ENCODE measurements around the gene ZBTB7A. TPM values are rescaled to one million over a fixed set of nuclear protein-coding genes. Genes with fewer than 3 reads are reported as not detected.

Gene ZBTB7A
- total RNA-seq, 1 donor from 2014 or later, result 30.6 TPM

- TF ChIP-seq CTCF (IDR thresholded peaks at IDR 0.05; ENCODE audit: borderline replicate concordance), result no peak
- intact Hi-C loops (cut with micrococcal nuclease), result no loop called here
- Histone ChIP-seq H3K4me1 (peaks cover 61% of the 10 kb centered on the region), H3K27me3 (ENCODE audit: low read depth) (no peaks in the 10 kb centered on the region), H3K36me3 (peaks cover 30% of the 10 kb centered on the region), H3K9me3 (replicated peaks) (peaks cover under 1% of the 10 kb centered on the region), H3K4me3 (peak overlapping the region; percentile 60), H3K27ac (replicated peaks) (peak overlapping the region; percentile 90)
- no peak for DNase-seq
These were observed 50.2 kb downstream of the ZBTB7A start for GRCh38 chr19:4016486-4016885.

GRCh38 chr19:4015705-4016402 lies 50.8 kb downstream of the ZBTB7A start:
- Histone ChIP-seq H3K4me3 (peak overlapping the region; percentile 60), H3K9me3 (replicated peaks) (no peaks in the 10 kb centered on the region), H3K36me3 (peaks cover 30% of the 10 kb centered on the region), H3K27me3 (ENCODE audit: low read depth) (no peaks in the 10 kb centered on the region), H3K27ac (replicated peaks) (peak overlapping the region; percentile 90), H3K4me1 (peaks cover 67% of the 10 kb centered on the region)
- TF ChIP-seq CTCF (IDR thresholded peaks at IDR 0.05; ENCODE audit: borderline replicate concordance), result no peak
- intact Hi-C loops (cut with micrococcal nuclease), result no loop called here
- DNase-seq, result peak; percentile 43

GRCh38 chr19:4014541-4015491 lies 51.9 kb downstream of the ZBTB7A start:
- DNase-seq, result peak; percentile 64
- intact Hi-C loops (cut with micrococcal nuclease), result no loop called here
- H3K9me3 ChIP-seq (replicated peaks), result no peaks in the 10 kb centered on the region
- TF ChIP-seq CTCF (IDR thresholded peaks at IDR 0.05; ENCODE audit: borderline replicate concordance), result no peak
- peak overlapping the region; percentile 60 for H3K4me3 ChIP-seq
- H3K4me1 ChIP-seq, result peaks cover 78% of the 10 kb centered on the region
- peak overlapping the region; percentile 90 for H3K27ac ChIP-seq (replicated peaks)
- H3K27me3 ChIP-seq (ENCODE audit: low read depth), result no peaks in the 10 kb centered on the region
- peaks cover 23% of the 10 kb centered on the region for H3K36me3 ChIP-seq

DNA sequence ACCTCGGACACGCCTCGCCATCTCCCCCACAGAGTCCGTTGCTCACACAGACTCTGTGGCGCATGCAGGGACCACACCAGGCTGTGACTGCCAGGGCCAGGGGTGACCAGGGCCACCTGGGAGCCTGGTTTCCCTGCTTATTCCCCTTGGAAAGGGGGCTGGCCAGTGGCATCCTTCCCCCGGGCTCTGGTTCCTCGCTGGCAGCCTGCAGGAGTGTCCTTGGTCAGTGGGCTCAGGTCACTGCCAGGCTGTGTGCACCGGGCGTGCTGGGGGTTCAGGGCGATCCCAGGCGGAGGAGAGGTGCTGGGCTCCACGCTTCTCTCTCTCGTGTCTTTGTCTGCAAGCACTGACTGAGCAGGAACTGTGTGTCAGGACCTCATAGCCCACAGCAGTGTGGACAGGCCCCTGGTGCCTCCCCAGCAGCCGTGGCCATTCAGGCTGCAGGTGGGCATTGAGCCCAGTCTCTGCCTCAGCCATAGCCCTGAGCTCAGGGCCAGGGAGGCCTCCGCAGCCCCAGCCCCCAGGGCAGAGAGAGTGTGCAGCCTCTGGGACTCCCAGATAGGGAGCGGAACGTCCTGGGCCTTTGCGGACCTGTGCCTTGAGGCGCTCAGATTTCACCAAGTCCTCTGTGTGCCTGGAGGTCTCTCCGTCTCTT lies 52.7 kb downstream of the ZBTB7A start:
- no peak for DNase-seq
- no peak for TF ChIP-seq CTCF (IDR thresholded peaks at IDR 0.05; ENCODE audit: borderline replicate concordance)
- peaks cover 79% of the 10 kb centered on the region for H3K4me1 ChIP-seq
- H3K4me3 ChIP-seq, result peak overlapping the region; percentile 60
- H3K27ac ChIP-seq (replicated peaks), result peak overlapping the region; percentile 90
- no peaks in the 10 kb centered on the region for H3K9me3 ChIP-seq (replicated peaks)
- H3K27me3 ChIP-seq (ENCODE audit: low read depth), result no peaks in the 10 kb centered on the region
- intact Hi-C loops (cut with micrococcal nuclease), result no loop called here
- H3K36me3 ChIP-seq, result peaks cover 23% of the 10 kb centered on the region

DNA sequence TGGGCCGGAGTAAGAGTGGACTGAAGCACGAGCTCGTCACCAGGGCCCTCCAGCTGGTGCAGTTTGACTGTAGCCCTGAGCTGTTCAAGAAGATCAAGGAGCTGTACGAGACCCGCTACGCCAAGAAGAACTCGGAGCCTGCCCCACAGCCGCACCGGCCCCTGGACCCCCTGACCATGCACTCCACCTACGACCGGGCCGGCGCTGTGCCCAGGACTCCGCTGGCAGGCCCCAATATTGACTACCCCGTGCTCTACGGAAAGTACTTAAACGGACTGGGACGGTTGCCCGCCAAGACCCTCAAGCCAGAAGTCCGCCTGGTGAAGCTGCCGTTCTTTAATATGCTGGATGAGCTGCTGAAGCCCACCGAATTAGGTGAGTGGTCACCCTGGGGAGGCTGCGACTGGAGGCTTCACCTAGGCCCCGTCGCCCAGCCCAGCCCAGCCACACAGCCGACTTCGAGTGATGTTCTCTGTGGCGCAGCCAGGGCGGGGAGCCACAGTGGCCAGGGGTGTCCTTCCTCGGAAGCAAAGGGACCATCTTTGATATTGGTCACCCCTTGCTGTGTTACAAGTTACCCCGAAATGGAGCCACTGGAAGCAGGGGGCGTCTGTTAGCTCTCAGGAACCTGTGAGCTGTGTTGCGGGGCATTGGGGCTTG lies 53.6 kb downstream of the ZBTB7A start:
- H3K36me3 ChIP-seq, result peaks cover 23% of the 10 kb centered on the region
- DNase-seq, result no peak
- H3K27me3 ChIP-seq (ENCODE audit: low read depth), result no peaks in the 10 kb centered on the region
- no peak overlapping the region for H3K4me3 ChIP-seq
- peaks cover 87% of the 10 kb centered on the region for H3K4me1 ChIP-seq
- intact Hi-C loops (cut with micrococcal nuclease), result no loop called here
- H3K9me3 ChIP-seq (replicated peaks), result no peaks in the 10 kb centered on the region
- TF ChIP-seq CTCF (IDR thresholded peaks at IDR 0.05; ENCODE audit: borderline replicate concordance), result no peak
- H3K27ac ChIP-seq (replicated peaks), result peak overlapping the region; percentile 90

All from left ventricle myocardium inferior (tissue), 1 donor.